Endothelial cell of umbilical vein (primary cell): ENCODE data around the gene ZBTB20.

Experiments
- EZH2 ChIP-seq: IDR thresholded peaks from 2 replicates; pipeline ENCODE4 v1.6.1; 2012; ENCODE audit warnings: borderline replicate concordance, low read depth, mild to moderate bottlenecking, moderate library complexity, low read length, inconsistent platforms; ENCODE audit not compliant: severe bottlenecking
- JUN ChIP-seq: IDR thresholded peaks from 2 replicates; pipeline ENCODE4 v1.6.1; 2011; ENCODE audit warnings: borderline replicate concordance, low read depth; ENCODE audit not compliant: insufficient read length, insufficient read depth
- POLR2A ChIP-seq: IDR thresholded peaks from 2 replicates; pipeline ENCODE4 v1.6.1; 2012; ENCODE audit warnings: low read depth, mild to moderate bottlenecking, control low read depth, low read length
- POLR2AphosphoS5 ChIP-seq: IDR thresholded peaks from 2 replicates; pipeline ENCODE4 v1.6.1; 2012; ENCODE audit warnings: low read depth, mild to moderate bottlenecking, control low read depth, low read length, moderate library complexity; ENCODE audit not compliant: insufficient read depth
- TF ChIP-seq, protein P1 (sequence below), 2 donors: IDR thresholded peaks; 1 replicate in 1 of 2; 2 replicates in 1 of 2; pipeline ENCODE4 v1.5.1; 2011; ENCODE audit warnings: low read length in 2 of 2, mild to moderate bottlenecking in 2 of 2, moderate library complexity in 2 of 2, control low read depth in 1 of 2, inconsistent platforms in 1 of 2, low read depth in 1 of 2; ENCODE audit not compliant: insufficient read depth in 1 of 2; ENCODE audit errors: extremely low read depth in 1 of 2
- TF ChIP-seq, protein P2 (sequence below): IDR thresholded peaks from 2 replicates; pipeline ENCODE4 v1.6.1; 2011; ENCODE audit not compliant: insufficient read depth, insufficient read length

DNA sequence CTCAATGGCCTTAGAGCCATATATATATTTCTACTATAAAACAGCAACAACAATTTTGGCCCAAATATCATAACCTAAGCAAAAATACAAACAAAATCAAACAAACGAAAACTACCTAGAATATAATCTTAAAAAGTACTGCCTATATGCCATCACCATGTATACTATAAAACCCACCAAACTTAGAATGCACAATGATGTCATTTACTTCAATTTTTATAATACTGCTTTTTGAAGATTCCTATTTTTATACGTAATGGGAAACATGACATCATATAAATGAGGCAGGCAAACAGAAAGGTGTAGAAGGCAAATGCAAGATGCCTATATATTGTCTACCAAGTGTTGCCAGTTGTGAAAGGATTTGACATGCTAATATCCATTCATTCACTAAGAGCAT lies 550.9 kb downstream of the ZBTB20 start:
- TF ChIP-seq POLR2A (no peak), JUN (no peak), EZH2 (no peak), POLR2AphosphoS5 (no peak)
- TF ChIP-seq, protein P1, sequence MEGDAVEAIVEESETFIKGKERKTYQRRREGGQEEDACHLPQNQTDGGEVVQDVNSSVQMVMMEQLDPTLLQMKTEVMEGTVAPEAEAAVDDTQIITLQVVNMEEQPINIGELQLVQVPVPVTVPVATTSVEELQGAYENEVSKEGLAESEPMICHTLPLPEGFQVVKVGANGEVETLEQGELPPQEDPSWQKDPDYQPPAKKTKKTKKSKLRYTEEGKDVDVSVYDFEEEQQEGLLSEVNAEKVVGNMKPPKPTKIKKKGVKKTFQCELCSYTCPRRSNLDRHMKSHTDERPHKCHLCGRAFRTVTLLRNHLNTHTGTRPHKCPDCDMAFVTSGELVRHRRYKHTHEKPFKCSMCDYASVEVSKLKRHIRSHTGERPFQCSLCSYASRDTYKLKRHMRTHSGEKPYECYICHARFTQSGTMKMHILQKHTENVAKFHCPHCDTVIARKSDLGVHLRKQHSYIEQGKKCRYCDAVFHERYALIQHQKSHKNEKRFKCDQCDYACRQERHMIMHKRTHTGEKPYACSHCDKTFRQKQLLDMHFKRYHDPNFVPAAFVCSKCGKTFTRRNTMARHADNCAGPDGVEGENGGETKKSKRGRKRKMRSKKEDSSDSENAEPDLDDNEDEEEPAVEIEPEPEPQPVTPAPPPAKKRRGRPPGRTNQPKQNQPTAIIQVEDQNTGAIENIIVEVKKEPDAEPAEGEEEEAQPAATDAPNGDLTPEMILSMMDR (IDR thresholded peaks at IDR 0.05; ENCODE audit: extremely low read depth in 1 of 2, insufficient read depth in 1 of 2, low read depth in 1 of 2, low read length in 2 of 2), result no peak
- TF ChIP-seq, protein P2, sequence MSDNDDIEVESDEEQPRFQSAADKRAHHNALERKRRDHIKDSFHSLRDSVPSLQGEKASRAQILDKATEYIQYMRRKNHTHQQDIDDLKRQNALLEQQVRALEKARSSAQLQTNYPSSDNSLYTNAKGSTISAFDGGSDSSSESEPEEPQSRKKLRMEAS, result no peak
